Esophagus squamous epithelium (tissue), 4 donors: Measurements from ENCODE around the gene SLC44A3.

Experiments used
- POLR2A ChIP-seq, 4 donors: fragments of 450-650 bp; IDR thresholded peaks; one replicate each; pipeline ENCODE4 v1.6.1; 2017; ENCODE audit warnings: antibody characterized with exemption in 4 of 4, mild to moderate bottlenecking in 4 of 4, moderate library complexity in 3 of 4
- TF ChIP-seq, protein P1 (sequence below), 6 experiments: fragments of 450-650 bp in 4 of 6; fragments of 200-600 bp in 2 of 6; sonication (generic) in 2 of 6; IDR thresholded peaks; one replicate each; pipeline ENCODE4 v1.5.1; 2016 to 2019; ENCODE audit warnings: antibody characterized with exemption in 6 of 6, mild to moderate bottlenecking in 4 of 6, moderate library complexity in 4 of 6

DNA sequence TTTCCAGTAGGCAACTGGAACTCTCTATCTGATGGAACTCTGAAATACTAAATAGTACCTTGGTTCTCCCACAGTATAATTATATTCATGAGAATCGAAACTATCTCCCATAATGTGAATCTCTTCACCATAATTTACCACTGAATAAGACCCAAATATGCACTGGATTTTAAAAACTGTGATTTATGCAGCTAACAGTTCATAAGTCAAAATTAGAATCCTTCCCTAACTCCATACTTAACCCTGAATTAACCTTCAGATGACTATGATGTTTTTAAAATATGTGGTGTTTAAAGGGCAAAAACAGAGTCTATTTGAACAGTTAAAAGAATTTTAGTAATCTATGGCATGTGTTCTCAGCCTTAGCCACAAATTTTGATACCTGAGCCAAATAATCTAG is 22.9 kb upstream of the SLC44A3 start:
- TF ChIP-seq POLR2A (IDR thresholded peaks at IDR 0.05), result no peak
- TF ChIP-seq, protein P1, sequence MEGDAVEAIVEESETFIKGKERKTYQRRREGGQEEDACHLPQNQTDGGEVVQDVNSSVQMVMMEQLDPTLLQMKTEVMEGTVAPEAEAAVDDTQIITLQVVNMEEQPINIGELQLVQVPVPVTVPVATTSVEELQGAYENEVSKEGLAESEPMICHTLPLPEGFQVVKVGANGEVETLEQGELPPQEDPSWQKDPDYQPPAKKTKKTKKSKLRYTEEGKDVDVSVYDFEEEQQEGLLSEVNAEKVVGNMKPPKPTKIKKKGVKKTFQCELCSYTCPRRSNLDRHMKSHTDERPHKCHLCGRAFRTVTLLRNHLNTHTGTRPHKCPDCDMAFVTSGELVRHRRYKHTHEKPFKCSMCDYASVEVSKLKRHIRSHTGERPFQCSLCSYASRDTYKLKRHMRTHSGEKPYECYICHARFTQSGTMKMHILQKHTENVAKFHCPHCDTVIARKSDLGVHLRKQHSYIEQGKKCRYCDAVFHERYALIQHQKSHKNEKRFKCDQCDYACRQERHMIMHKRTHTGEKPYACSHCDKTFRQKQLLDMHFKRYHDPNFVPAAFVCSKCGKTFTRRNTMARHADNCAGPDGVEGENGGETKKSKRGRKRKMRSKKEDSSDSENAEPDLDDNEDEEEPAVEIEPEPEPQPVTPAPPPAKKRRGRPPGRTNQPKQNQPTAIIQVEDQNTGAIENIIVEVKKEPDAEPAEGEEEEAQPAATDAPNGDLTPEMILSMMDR (IDR thresholded peaks at IDR 0.05), result no peak
